ENCODE data around the gene FAM83B.
"Not testable (repeated sequence)": the region's sequence is repeated elsewhere in the genome, so short reads cannot be mapped to it uniquely, and the experiment has no call there.

The FAM83B gene

DNA sequence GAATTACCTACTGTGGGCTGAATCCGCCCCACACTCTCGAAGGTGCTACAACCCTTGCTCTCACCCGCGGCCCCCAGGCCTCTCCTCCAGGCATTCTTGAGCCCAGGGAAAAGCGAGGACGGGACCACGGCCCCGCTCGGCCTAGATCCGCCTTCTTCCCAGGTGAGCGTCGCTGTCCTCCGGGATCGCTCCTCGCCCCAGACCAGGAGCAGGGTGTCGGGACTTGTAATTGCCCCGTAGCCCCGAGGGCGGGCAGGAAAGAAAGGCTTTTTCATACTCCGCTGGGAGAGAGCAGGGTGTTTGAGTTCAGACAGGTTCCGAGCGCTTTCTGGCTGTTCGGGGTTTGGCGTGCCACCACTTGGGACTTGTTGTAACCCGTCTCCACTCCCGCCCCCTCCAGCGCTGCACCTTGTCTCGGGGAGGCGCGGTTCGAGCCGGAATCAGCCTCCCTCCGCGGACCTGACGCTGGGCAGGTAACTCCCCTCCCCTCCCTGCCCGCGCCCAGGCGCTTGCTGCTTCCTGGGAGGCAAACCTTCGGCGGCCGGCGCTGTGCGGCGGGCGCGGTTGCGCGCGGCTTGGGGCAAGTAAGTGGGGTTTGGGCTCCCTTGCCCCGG lies at the start of gene FAM83B:
FAM83B (plus strand) TSS at position 529 of the 614 bp plus-strand sequence. CDS start 23,476 bp downstream, outside the sequence.
- no peak for DNase-seq

DNA sequence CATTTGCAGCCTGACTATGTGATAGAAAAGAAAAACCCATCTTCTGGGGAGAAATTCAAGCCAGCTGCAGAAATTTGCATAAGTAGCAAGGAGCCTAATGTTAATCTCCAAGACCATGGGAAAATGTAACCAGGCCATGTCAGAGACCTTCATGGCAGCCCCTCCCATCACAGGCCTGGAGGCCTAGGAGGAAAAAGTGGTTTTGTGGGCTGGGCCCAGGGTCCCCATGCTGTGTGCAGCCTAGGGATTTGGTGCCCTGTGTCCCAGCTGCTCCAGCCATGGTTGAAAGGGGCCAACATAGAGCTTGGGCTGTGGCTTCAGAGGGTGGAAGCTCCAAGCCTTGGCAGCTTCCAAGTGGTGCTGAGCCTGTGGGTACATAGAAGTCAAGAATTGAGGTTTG lies 49.7 kb upstream of the FAM83B start:
- not testable (repeated sequence) for DNase-seq

DNA sequence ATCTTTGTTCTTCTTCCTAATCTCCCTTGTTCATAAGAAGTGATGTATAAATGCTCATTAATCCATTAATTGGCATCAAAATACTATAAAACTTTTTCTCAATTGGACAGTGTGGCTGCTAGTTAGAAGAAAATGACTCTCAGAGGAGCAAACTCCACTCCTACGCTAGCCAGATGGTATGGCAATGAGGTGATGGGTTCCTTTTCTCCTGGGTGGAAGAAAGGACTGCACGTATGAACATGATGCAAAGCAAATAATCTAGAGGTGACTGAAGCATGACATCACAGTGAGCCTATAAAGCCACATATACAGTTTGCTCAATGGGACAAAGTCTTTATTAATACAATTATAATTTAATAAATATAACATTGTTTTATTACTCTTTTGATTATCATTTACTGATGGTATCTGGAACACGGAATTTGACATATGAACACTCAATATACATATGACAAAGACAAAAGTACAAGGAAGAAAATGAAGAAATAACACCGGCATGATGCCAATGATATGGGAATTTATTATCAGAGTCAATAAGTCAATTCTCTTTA lies 46.4 kb upstream of the FAM83B start:
- no peak for DNase-seq

DNA sequence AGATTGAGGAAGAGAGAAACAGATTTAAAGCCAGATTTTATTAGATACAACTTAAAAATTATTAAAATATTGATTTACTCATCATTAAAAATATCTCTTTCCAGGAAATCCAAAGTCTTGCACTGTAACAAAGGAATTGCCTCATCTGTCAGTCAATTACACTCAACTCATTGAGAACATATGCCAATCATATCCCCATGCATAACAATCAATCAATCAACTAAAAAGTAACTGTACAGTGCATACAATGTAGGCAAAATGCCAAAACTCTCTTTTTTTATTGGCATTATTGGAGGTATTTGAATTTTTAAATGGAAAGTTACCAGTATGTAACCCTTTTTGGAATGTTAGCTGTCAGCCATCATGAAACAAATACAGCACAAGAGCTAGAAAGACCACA lies 45.3 kb upstream of the FAM83B start:
- no peak for DNase-seq

- no peak for DNase-seq
Measured at GRCh38 chr6:54801669-54802068, 44.9 kb upstream of the FAM83B start.

DNA sequence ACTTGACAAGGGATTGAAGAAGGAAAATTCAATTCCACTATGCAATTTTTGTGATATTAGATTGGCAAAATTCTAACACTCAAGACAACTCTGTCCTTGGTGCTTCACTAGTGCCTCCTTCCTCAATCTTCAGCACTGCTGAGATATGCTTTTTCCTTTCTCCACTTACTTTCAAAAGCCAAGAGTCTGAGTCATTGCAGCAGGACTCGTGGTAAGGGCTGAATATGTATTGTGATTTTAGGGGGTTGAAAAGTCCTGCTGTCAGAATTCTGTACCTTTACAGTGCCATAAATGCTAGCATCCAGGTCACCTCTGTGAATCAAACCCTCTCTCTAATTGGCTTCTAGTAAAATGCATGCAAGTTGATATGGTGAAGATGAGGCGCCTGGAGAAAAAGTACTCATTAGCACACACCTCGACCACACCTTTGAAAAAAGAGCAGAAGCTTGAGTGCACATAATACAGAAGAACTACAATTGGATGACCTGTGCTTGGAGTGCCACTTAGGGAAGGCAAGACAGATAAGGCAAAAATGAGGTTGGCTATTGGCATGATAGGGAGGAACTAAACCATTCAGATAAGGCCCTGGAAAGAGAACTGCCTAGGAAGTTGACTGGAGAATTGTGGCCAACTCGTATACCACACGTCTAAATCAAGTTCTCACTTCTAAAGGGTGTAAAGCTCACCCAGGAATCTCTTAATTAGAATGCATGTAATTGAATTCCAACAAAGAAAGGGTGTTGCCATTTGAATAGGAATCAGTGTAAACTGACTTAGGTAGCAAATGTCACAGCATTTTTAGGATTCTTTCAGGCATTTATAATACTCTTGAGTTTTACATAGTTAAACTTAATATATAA lies 43.6 kb upstream of the FAM83B start:
- DNase-seq = no peak

GRCh38 chr6:54805077-54805476 lies 41.5 kb upstream of the FAM83B start:
- no peak for DNase-seq

- DNase-seq = no peak
Measured at GRCh38 chr6:54810147-54810546, 36.4 kb upstream of the FAM83B start.

DNA sequence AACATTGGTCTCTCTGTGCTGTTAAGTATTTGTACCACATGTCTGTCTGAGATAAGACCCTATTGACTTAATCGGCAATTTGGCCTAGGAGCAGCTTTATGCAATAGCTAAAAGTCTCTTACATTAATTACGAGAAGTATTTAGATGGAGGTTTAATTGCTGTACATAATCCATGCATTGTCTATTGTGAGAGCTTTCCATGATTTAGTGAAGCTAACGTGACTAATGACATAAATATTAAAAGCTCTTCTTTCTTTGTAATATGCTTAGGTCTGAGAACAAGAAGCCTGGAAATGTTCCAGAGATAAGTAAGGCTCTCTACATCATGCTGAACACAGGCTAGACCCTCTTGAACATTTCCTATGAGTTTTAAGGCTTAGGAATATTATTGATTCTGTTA lies 32.7 kb upstream of the FAM83B start:
- no peak for DNase-seq

GRCh38 chr6:54817236-54817635 lies 29.3 kb upstream of the FAM83B start:
- no peak for DNase-seq

DNA sequence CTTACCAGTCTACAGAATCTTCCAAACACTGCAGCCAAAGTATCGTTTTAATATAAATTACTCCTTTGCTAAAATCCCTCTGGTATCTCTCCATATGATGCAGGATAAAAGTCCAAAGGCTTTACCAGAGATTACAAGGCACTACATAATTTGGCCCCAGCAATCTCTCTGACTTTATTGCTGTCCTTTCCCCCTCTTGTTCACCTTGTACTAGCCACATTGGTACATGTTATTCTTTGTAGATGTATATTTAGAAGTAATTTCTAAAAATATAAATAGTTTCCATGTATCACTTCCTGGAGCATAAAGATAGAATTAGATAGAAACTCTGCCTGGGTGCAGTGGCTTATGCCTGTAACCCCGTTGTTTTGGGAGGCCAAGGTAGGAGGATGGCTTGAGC lies 28.7 kb upstream of the FAM83B start:
- DNase-seq = no peak

DNA sequence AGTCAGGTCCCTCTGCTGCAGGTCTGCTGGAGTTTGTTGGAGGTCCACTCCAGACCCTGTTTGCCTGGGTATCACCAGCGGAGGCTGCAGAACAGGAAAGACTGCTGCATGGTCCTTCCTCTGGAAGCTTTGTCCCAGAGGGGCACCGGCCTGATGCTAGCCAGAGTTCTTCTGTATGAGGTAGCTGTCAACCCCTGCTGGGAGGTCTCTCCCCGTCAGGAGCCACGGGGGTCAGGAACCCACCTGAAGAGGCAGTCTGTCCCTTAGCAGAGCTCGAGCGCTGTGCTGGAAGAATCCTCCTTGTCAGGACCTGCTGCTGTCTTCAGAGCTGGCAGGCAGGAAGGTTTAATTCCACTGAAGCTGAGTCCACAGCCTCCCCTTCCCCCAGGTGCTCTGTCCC lies 22.3 kb upstream of the FAM83B start:
- not testable (repeated sequence) for DNase-seq

GRCh38 chr6:54827010-54827409 lies 19.6 kb upstream of the FAM83B start:
- DNase-seq = no peak

DNA sequence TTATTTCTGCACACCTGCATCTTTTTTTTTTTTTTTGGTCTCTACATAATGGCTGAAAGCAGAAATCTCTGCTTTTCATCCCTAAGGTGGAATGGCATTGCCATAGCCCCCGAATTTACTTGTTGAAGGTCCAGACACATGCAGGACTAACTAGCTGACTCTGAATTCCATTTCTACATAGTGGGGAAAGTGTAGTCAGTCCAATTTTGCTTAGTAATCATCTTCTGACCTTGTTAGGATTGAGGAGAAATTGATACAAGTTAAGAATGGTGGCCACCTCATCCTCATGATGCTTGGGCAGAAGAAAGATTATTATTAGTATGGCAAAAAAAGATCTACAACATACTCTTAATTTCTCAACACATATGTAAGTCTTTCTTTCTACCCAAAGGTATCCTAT lies 16.4 kb upstream of the FAM83B start:
- DNase-seq = no peak

DNA sequence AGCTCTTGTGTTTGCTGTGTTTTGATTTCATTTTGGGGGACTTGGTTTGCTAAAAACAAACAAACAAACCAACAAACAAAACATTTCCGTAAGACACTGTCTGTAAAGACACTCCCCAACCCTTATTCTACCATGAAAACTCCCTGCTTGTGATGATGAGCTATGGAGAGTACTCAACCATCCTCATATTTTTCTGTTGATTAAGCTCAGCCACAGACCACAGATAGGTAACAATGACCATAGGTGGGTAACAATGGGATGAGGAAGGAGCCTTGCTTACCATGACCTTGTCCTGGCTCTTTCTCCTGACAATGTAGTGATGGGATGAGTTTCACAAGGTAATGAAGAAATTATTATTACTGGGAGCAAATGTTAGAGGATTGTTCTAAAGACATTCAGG lies 11.4 kb upstream of the FAM83B start:
- DNase-seq = no peak

GRCh38 chr6:54846857-54847674 lies 495 bp downstream of the FAM83B start:
- DNase-seq = no peak

DNA sequence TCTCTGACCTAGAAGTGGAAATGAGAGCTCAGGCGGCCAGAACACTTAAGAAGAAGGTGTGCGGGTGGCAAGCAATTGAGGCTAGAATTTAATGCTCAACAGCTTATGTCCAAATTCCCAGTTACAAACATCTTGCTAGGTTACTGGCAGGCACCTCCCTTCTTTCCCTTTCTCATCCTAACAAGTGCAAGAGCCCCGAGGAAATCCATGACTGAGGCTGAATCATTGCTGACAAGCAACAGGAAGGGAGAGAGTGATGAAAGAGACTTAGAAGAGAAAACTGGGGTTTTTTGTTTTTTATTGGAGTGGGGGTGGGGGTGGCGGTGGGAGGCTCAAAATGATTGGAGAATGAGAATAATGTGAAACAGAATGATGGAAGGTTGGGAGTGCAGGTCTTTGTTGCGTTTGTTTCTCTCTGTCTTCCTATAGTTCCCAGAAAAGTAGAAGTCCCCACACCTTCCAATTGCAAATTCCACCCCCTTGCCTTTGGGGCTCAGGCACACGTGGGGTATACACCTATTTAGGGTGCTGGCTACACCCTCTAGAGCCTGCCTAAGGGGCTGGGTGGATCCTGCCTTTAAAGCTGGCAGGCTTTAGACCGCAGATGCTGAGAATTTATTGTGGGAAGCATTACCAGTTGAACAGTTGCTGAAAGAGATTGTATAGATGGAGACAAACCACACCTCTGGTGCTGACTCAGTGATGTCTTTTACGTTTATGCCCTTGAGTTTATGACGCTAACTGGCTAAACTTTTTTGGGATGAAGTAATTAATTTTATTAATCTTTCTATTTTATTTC lies 1.4 kb downstream of the FAM83B start:
- no peak for DNase-seq

GRCh38 chr6:54850114-54850513 lies 3.5 kb downstream of the FAM83B start:
- DNase-seq = no peak

GRCh38 chr6:54856129-54856528 lies 9.6 kb downstream of the FAM83B start:
- no peak for DNase-seq

DNA sequence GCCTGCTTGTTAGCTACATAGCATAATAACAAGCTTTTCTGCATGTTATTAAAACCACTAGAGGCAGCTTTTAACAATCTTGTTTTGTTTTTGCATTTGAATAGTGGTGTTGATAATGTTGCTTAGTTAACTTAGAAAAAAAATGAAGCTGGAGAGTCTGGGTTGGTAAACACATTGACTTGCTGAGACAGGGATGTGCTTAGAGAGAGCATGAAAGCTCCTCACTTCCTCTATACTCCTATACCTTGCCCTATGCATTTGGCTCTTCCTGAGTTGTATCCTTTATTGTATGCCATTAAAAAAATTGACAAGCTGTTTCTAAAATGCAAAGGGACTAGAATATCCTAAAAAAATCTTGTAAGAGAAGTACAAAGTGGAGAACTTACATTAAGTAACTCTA lies 13.6 kb downstream of the FAM83B start:
- DNase-seq = no peak

- no peak for DNase-seq
Measured at GRCh38 chr6:54860739-54861138, 14.2 kb downstream of the FAM83B start.
